Heart left ventricle (tissue), 13 donors: ENCODE data around the gene PLPP1.

Experiments used
- POLR2A ChIP-seq, 2 donors: fragments of 450-650 bp; IDR thresholded peaks; one replicate each; pipeline ENCODE4 v1.6.1; 2017; ENCODE audit warnings: antibody characterized with exemption in 2 of 2, mild to moderate bottlenecking in 2 of 2, moderate library complexity in 2 of 2
- TF ChIP-seq, protein P1 (sequence below), 12 donors: fragments of 200-600 bp; sonication (generic) in 4 of 12; IDR thresholded peaks; one replicate each; pipeline versions ENCODE4 v1.5.0 to v1.8.0; 2018 to 2022; ENCODE audit warnings: antibody characterized with exemption in 12 of 12, mild to moderate bottlenecking in 5 of 12
- donor health status: ischemic (EF 13 %, LVEDD 7.1; RV severe dilation, severe dysfunction).
- donor health status: DM: no; HTN: yes; CAD: no.
- donor health status: DM: no; HTN: no; CAD: no.
- donor health status: ischemic (EF 25% LVEDD 6.9; RV normal size, moderate dysfunction).
- donor health status: ischemic (EF 25% LVEDD 5.7; RV mildly dilated, moderate dysfunction).
- donor health status: ischemic (EF 35%, LVEDD 5.7; RV mildly dilated, moderate dysfunction).
- donor health status: nonischemic (EF 11% LVEDD 7.7; RV severe dilation, severe dysfunction).
- donor health status: DM: yes; HTN: yes; CAD: no.
- donor health status: PGD.
- donor health status: ischemic (EF 29% LVEDD 5.4; RV normal size, mild dysfunction).
- donor health status: nonischemic (EF 23%, LVEDD 6.1; RV moderate dilation, normal function).

DNA sequence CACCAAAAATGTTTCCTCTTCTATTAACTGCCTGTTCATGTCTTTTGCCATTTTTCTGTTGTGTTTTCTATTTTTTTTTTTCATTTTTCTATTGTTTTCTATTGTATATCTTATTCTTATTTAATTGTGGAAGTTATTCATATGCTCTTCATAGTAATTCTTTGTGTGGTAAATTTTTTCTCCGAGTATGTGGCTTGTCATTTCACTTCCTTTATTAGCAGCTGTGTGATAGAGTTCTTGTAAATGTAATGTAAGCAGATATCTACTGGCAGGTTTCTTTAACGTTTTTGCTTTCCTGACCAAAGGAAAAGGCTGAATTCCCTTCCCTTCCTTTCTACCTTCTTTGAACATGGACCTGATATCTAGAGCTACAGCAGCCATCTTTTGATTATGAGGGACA, 5.8 kb upstream of the PLPP1 start:
- TF ChIP-seq POLR2A (IDR thresholded peaks at IDR 0.05): no peak
- TF ChIP-seq, protein P1, sequence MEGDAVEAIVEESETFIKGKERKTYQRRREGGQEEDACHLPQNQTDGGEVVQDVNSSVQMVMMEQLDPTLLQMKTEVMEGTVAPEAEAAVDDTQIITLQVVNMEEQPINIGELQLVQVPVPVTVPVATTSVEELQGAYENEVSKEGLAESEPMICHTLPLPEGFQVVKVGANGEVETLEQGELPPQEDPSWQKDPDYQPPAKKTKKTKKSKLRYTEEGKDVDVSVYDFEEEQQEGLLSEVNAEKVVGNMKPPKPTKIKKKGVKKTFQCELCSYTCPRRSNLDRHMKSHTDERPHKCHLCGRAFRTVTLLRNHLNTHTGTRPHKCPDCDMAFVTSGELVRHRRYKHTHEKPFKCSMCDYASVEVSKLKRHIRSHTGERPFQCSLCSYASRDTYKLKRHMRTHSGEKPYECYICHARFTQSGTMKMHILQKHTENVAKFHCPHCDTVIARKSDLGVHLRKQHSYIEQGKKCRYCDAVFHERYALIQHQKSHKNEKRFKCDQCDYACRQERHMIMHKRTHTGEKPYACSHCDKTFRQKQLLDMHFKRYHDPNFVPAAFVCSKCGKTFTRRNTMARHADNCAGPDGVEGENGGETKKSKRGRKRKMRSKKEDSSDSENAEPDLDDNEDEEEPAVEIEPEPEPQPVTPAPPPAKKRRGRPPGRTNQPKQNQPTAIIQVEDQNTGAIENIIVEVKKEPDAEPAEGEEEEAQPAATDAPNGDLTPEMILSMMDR (IDR thresholded peaks at IDR 0.05): no peak
